ENCODE measurements around the gene SESN2.
"Not testable (repeated sequence)": the region's sequence is repeated elsewhere in the genome, so short reads cannot be mapped to it uniquely, and the experiment has no call there.

Gene SESN2

GRCh38 chr1:28326984-28327383 lies 67.7 kb downstream of the SESN2 start:
- no peak for DNase-seq (ENCODE audit: low read depth in 1 of 2, low spot score in 1 of 2)

GRCh38 chr1:28327431-28327830 lies 68.1 kb downstream of the SESN2 start:
- DNase-seq (ENCODE audit: low read depth in 1 of 2, low spot score in 1 of 2) = not testable (repeated sequence)

GRCh38 chr1:28328228-28328648 lies 68.9 kb downstream of the SESN2 start:
- DNase-seq (ENCODE audit: low read depth in 1 of 2, low spot score in 1 of 2) = no peak

- peak in 1 of 2 donors; percentile 24 for DNase-seq (ENCODE audit: low read depth in 1 of 2, low spot score in 1 of 2)
Measured at GRCh38 chr1:28329395-28330153, 70.3 kb downstream of the SESN2 start.
